NCI-H748 (cell line): Measurements from ENCODE around the gene AGAP5.
"Not testable (repeated sequence)": the region's sequence is repeated elsewhere in the genome, so short reads cannot be mapped to it uniquely, and the experiment has no call there.

Experiments
- DNase-seq: peaks from one replicate; lab custom pipeline; 2025; ENCODE audit not compliant: unreplicated experiment; lab: John Stamatoyannopoulos, UW

Gene AGAP5

GRCh38 chr10:73662705-73663104, 35.2 kb downstream of the AGAP5 start:
- DNase-seq, result not testable (repeated sequence)

DNA sequence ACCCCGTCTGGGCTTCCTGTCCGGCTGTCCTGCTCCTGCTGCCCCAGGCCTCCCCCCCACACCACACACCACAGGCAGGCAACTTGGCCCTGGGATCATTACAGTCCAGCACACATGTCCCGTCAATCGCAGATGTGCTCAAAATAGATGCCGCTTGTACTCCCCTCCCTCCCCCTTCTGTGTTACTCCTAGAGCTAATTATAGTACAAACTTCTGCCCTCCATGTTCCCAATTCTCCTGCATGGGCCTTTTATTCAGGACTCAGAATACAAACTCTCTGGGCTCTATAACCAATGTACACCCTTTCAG, 42.0 kb downstream of the AGAP5 start, which contains the start of gene SYNPO2L:
TSS of gene SYNPO2L (minus strand) at position 40 of the 309 bp plus-strand sequence. CDS start 107 bp downstream, outside the sequence.
- DNase-seq, result no peak

DNA sequence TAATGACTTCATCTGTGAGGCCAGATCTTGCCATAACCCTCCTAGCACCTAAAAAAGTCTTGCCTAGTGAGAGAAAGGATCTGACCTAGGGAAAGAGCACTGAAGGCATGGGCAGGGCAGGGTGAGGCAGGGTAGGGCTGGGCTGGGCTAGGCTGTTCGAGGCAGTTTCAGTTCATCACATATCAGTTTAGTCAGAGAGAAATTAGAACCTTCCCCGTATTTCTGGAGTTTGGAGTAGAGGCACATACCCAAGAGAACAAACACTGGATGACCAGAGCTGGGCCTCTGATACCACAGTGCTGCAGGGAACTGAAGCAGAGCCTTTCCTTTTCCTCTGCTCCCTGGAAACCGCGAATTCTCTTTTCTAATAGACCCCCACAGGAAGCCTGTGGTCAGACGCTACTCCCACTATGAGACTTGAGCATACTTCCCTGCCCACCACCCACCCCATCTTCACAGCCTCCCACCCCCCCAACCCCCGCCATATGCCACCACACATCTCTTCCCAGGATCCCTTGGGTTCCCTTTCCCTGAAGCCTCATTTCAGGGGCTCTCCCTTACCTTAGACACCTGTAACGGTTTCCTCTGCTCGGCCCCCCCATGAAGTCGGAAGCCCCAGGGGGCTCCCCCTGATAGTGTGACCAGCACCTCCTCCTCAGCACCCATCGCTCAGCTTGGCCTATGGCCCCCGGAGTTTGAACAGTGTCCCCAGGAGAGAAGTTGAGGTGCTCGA, 42.5 kb downstream of the AGAP5 start:
- no peak for DNase-seq

- peak; percentile 13 for DNase-seq
Measured at GRCh38 chr10:73653701-73654100, 44.2 kb downstream of the AGAP5 start.

DNA sequence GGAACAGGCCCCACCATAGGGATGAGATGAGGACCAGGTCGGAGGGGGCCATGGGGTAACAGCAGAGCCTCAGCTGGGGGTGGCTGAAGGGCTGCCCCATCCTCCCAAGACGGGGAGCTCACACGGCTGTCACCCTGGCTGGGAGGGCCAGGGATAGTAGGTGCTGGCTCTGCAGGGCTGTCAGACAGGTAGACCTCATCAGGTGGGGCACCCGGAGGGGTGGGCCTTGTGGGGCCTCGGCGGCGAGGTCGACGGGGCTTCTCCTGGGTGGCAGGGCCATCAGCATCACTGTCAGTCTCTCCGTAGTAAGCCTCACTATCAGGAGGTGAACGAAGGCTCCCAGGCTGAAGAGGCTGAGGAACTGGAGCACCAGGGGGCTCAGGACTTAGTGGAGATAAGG, 44.7 kb downstream of the AGAP5 start:
- DNase-seq, result no peak

- DNase-seq, result no peak
Measured at GRCh38 chr10:73650537-73651331, 47.2 kb downstream of the AGAP5 start.

- DNase-seq, result no peak
Measured at GRCh38 chr10:73649876-73650536, 47.9 kb downstream of the AGAP5 start.

- DNase-seq, result no peak
Measured at GRCh38 chr10:73648975-73649829, 48.7 kb downstream of the AGAP5 start.

GRCh38 chr10:73647875-73648651, 49.8 kb downstream of the AGAP5 start:
- DNase-seq, result no peak

DNA sequence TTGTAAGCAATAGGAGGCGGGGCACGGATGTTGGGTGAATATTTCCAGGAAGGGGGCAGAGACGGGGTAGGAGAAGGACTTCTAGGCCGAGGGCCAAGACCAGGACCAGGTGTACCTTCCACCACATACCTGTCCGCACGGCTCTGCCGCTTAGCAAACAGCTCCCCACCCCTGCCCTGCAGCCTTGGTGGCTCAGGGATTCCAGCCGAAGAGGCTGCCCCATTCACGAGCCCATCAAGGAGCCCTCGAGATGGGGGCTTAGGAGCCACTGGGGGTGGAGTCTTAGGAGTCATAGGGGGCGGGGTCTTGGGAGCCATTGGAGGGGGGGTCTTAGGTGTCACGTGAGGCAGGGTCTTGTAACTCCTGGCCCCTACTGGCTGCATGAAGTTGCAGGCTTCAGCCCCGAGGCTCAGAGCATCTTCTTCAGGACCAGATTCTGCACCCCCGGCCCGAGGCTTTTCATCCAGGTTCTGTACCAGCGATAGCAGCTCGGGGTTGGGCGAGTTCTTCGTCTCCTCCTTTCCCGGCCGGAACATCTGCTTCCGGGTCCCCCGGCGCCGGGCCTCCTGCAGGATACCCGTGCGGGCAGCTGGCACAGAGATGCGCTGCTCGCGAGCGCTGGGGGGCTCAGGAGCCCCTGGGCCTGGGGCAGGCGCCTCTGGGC, 50.6 kb downstream of the AGAP5 start:
- peak; percentile 69 for DNase-seq

DNA sequence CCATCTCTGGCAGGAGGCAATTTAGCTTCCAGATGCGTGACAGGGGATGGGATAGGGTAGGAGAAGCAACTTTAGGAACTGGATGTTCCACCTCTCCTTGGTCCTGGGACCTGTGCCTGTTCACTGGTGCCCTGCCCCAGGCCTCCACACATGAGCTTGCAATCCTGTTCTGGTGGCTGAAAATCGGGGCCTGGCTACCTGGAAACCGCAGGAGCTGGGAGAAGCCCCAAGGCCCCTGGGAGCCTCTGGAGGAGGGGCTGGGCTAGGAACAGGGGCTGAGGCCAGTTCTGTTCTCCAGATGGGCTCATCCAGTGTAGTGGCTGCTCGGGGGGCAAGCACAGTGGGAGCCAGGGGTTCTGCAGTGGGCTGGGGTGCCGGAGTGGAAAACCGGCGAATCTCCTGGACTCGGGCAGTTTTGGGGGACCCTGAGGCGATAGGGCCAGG, 51.3 kb downstream of the AGAP5 start:
- no peak for DNase-seq

DNA sequence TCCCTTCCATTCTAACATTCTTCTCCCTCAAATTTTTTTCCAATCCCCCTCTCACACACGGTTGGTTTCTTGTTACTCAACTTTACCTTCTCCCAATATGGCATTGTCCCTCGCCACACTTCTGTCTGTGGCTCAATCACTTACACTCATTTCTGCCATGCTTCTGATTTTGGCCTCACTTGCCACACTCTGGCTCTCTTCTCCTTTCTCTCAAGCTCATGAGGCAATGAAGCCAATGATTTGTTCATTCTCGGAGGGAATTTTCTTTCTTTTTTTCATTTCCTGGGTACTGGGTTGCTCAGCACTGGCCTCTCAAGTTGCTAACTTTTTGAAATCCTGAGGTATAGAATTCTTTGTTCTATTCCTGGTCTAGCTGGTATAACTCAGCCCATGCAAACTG, 52.7 kb downstream of the AGAP5 start:
- no peak for DNase-seq

DNA sequence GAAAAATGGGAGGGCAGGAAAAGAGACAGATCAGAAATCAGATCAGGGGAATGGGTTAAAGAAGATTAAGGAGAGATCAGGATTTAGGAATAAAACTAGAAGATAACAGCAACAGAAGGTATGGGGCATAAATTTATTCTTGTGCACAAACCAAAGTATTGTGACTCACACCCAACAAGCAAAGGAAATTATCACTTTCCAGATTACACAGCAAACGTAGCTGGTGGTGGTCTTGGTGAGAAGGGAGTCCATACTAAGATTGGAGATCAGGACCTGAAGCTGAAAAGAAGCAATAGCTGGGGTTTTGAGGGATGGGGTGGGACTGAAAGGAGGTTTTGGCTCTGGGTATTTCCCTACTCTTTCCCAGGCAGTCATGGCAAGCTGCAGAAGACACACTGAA, 53.1 kb downstream of the AGAP5 start:
- DNase-seq, result no peak

GRCh38 chr10:73644015-73644743, 53.7 kb downstream of the AGAP5 start:
- peak; percentile 51 for DNase-seq

DNA sequence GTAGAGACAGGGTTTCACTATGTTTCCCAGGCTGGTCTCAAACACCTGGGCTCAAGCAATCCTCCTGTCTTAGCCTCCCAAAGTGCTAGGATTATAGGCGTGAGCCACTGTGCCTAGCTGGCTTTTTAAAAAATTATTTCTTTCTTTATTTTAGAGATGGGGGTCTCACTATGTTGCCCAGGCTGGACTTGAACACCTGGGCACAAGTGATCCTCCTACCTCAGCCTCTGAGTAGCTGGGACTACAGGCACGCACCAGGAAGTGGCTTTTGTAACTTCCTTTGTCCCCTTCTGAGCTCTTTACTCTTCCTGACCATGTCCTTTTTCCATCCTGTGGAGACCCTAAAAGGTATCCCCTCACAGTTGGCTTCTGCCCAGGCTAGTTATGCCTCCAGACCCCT, 54.5 kb downstream of the AGAP5 start:
- DNase-seq, result no peak

- DNase-seq, result no peak
Measured at GRCh38 chr10:73641328-73642060, 56.4 kb downstream of the AGAP5 start, which contains the start of gene MYOZ1. MYOZ1 (minus strand) TSS chr10:73641474; CDS start chr10:73640017, 1,457 bp downstream.

GRCh38 chr10:73639286-73639685, 58.6 kb downstream of the AGAP5 start:
- DNase-seq, result no peak

- DNase-seq, result no peak
Measured at GRCh38 chr10:73635781-73636180, 62.1 kb downstream of the AGAP5 start.
